Hindlimb muscle (tissue), 1 donor: ENCODE measurements around the gene NUFIP1. TPM values are rescaled to one million over a fixed set of nuclear protein-coding genes. Genes with fewer than 3 reads are reported as not detected.
A peak's percentile ranks its signal among the peaks of the same experiment; 100 is the strongest.
"Not testable (repeated sequence)": the region's sequence is repeated elsewhere in the genome, so short reads cannot be mapped to it uniquely, and the experiment has no call there.

Source experiments
- DNase-seq: peaks from one replicate; pipeline ENCODE4 v3.0.0-alpha.2; 2013
- polyA plus RNA-seq: library from polyadenylated mRNA; unstranded; fragments of 120-200 nt; gene quantifications from one replicate; pipeline ENCODE4 v1.2.1, GENCODE V29; 2013; ENCODE audit not compliant: insufficient read length

The NUFIP1 gene
- 8.4 TPM for polyA plus RNA-seq

GRCh38 chr13:44989071-44989889 is at the start of gene NUFIP1, which contains the start of gene GPALPP1:
NUFIP1 (minus strand) TSS chr13:44989471; CDS start chr13:44989436, 35 bp downstream.
GPALPP1 (plus strand) TSS chr13:44989538; CDS start chr13:44989655, 117 bp downstream.
- peak; percentile 94 for DNase-seq

- DNase-seq: no peak
These were observed 46.9 kb upstream of the NUFIP1 start for GRCh38 chr13:45036206-45036605.

GRCh38 chr13:45034342-45034741 is 45.1 kb upstream of the NUFIP1 start:
- DNase-seq: no peak

- DNase-seq: no peak
These were observed 35.6 kb upstream of the NUFIP1 start for GRCh38 chr13:45024847-45025246.

- no peak for DNase-seq
These were observed 32.0 kb upstream of the NUFIP1 start for GRCh38 chr13:45021250-45021649.

GRCh38 chr13:45019981-45020380 is 30.7 kb upstream of the NUFIP1 start:
- DNase-seq: not testable (repeated sequence)

- no peak for DNase-seq
These were observed 27.6 kb upstream of the NUFIP1 start for GRCh38 chr13:45016792-45017425.

- no peak for DNase-seq
These were observed 26.0 kb upstream of the NUFIP1 start for GRCh38 chr13:45015300-45015699.

GRCh38 chr13:45011198-45011597 is 21.9 kb upstream of the NUFIP1 start:
- no peak for DNase-seq

- DNase-seq: no peak
These were observed 18.6 kb upstream of the NUFIP1 start for GRCh38 chr13:45007823-45008222.

- no peak for DNase-seq
These were observed 18.0 kb upstream of the NUFIP1 start for GRCh38 chr13:45007225-45007624.

GRCh38 chr13:45004096-45004495 is 14.8 kb upstream of the NUFIP1 start:
- DNase-seq: no peak

- DNase-seq: no peak
These were observed 14.1 kb upstream of the NUFIP1 start for GRCh38 chr13:45003417-45003816.

GRCh38 chr13:44989941-44990340 is 670 bp upstream of the NUFIP1 start:
- no peak for DNase-seq

- DNase-seq: no peak
These were observed 10.9 kb downstream of the NUFIP1 start for GRCh38 chr13:44978328-44978727.

- DNase-seq: no peak
These were observed 12.2 kb downstream of the NUFIP1 start for GRCh38 chr13:44976949-44977583.

GRCh38 chr13:44976196-44976595 is 13.1 kb downstream of the NUFIP1 start:
- DNase-seq: no peak

GRCh38 chr13:44974056-44974793 is 15.0 kb downstream of the NUFIP1 start:
- no peak for DNase-seq

- DNase-seq: no peak
These were observed 16.2 kb downstream of the NUFIP1 start for GRCh38 chr13:44972956-44973581.

- DNase-seq: no peak
These were observed 17.3 kb downstream of the NUFIP1 start for GRCh38 chr13:44971656-44972595.
